K562 (cell line): ENCODE results near the gene SSR2. TPM values are rescaled to one million over a fixed set of nuclear protein-coding genes. Genes with fewer than 3 reads are reported as not detected.

Source experiments
- ATF1 ChIP-seq, 2 experiments: fragments of 450-650 bp in 1 of 2; IDR thresholded peaks; 2 replicates each; pipeline ENCODE4 v1.6.1; 2016; ENCODE audit warnings: missing compliant biosample characterization in 1 of 2, missing genetic modification characterization in 1 of 2
- BRF2 ChIP-seq: IDR thresholded peaks from 3 replicates; pipeline ENCODE4 v1.6.1; 2011; ENCODE audit warnings: borderline replicate concordance, mild to moderate bottlenecking; ENCODE audit not compliant: insufficient read length, insufficient read depth
- CLOCK ChIP-seq: fragments of 250-450 bp; sonication (Bioruptor Pico); IDR thresholded peaks from 2 replicates; pipeline ENCODE4 v1.4.0; 2020; ENCODE audit warnings: mild to moderate bottlenecking, moderate library complexity, borderline replicate concordance
- GATAD2B ChIP-seq: fragments of 450-650 bp; IDR thresholded peaks from 2 replicates; pipeline ENCODE4 v1.6.1; 2017; ENCODE audit warnings: mild to moderate bottlenecking, borderline replicate concordance
- HMGN3 ChIP-seq: IDR thresholded peaks from 2 replicates; pipeline ENCODE4 v1.6.1; 2011; ENCODE audit warnings: borderline replicate concordance, low read depth, mild to moderate bottlenecking, mixed read lengths, low read length; ENCODE audit not compliant: insufficient read length; ENCODE audit errors: extremely low read depth
- HNRNPK ChIP-seq: fragments of 200-400 bp; formaldehyde crosslinking; IDR thresholded peaks from one replicate; pipeline ENCODE4 v1.6.1; 2018; ENCODE audit warnings: mild to moderate bottlenecking, low read depth, low read length; ENCODE audit not compliant: poor library complexity, severe bottlenecking
- NCOA4 ChIP-seq: fragments of 450-650 bp; IDR thresholded peaks from 2 replicates; pipeline ENCODE4 v1.6.1; 2018; ENCODE audit warnings: mild to moderate bottlenecking; ENCODE audit not compliant: partially characterized antibody
- NFE2 ChIP-seq: IDR thresholded peaks from 2 replicates; pipeline ENCODE4 v1.6.1; 2014; ENCODE audit warnings: antibody characterized with exemption, low read depth
- POLR2AphosphoS5 ChIP-seq: IDR thresholded peaks from 2 replicates; pipeline ENCODE4 v1.6.1; 2011; ENCODE audit warnings: mild to moderate bottlenecking, low read depth, low read length, moderate library complexity; ENCODE audit not compliant: control insufficient read depth, insufficient read depth
- RHOXF2B ChIP-seq: fragments of 250-450 bp; sonication (Bioruptor Pico); conservative IDR thresholded peaks from 2 replicates; pipeline ENCODE4 v1.5.1; 2021
- RNF2 ChIP-seq: sonication (generic); IDR thresholded peaks from 2 replicates; pipeline ENCODE4 v1.6.1; 2016
- SIN3A ChIP-seq, 2 experiments: fragments of 150-350 bp in 1 of 2; IDR thresholded peaks; 2 replicates each; pipeline ENCODE4 v1.6.1; 2011 to 2016; ENCODE audit warnings: borderline replicate concordance in 2 of 2, low read depth in 2 of 2, low read length in 2 of 2, mild to moderate bottlenecking in 2 of 2, moderate library complexity in 2 of 2; ENCODE audit not compliant: control insufficient read depth in 1 of 2
- SRSF3 ChIP-seq: fragments of 200-400 bp; formaldehyde crosslinking; IDR thresholded peaks from 2 replicates; pipeline ENCODE4 v1.6.1; 2016; ENCODE audit warnings: mild to moderate bottlenecking, low read length, moderate library complexity; ENCODE audit not compliant: insufficient read depth
- SUPT5H ChIP-seq: fragments of 450-650 bp; IDR thresholded peaks from 2 replicates; pipeline ENCODE4 v1.6.1; 2016
- TAF1 ChIP-seq: IDR thresholded peaks from 2 replicates; pipeline ENCODE4 v1.6.1; 2011; ENCODE audit warnings: mild to moderate bottlenecking, low read length, moderate library complexity; ENCODE audit not compliant: insufficient read depth, control insufficient read depth, severe bottlenecking; ENCODE audit errors: extremely low read depth
- TAF9B ChIP-seq: fragments of 450-650 bp; IDR thresholded peaks from 2 replicates; pipeline ENCODE4 v1.6.1; 2018; ENCODE audit warnings: mild to moderate bottlenecking; ENCODE audit not compliant: partially characterized antibody
- ZEB2 ChIP-seq: fragments of 450-650 bp; IDR thresholded peaks from 2 replicates; pipeline ENCODE4 v1.6.1; 2016
- ZNF133 ChIP-seq: fragments of 250-450 bp; sonication (Bioruptor Pico); IDR thresholded peaks from 2 replicates; pipeline ENCODE4 v1.4.0; 2020; ENCODE audit warnings: mild to moderate bottlenecking
- ZNF280A ChIP-seq: fragments of 450-650 bp; IDR thresholded peaks from 2 replicates; pipeline ENCODE4 v1.6.1; 2018; ENCODE audit warnings: mild to moderate bottlenecking, low read depth; ENCODE audit not compliant: partially characterized antibody
- ZNF507 ChIP-seq: conservative IDR thresholded peaks from 2 replicates; pipeline ENCODE4 v1.6.1; 2017; ENCODE audit warnings: missing genetic modification characterization, missing compliant biosample characterization
- ZNF584 ChIP-seq: fragments of 200-800 bp; sonication (Bioruptor generic); IDR thresholded peaks from 2 replicates; pipeline ENCODE4 v1.6.1; 2016; ENCODE audit warnings: low read depth, mild to moderate bottlenecking, missing genetic modification characterization, missing compliant biosample characterization
- ZNF589 ChIP-seq: fragments of 200-800 bp; sonication (Bioruptor generic); IDR thresholded peaks from 2 replicates; pipeline ENCODE4 v1.6.1; 2016; ENCODE audit warnings: low read depth, missing genetic modification characterization, missing compliant biosample characterization
- ZNF699 ChIP-seq: fragments of 250-450 bp; sonication (Bioruptor Pico); IDR thresholded peaks from 2 replicates; pipeline ENCODE4 v1.8.0; 2021; ENCODE audit warnings: mild to moderate bottlenecking, moderate library complexity; ENCODE audit not compliant: insufficient replicate concordance
- polyA plus RNA-seq, 8 experiments: library from polyadenylated mRNA; depleted of rRNA in 4 of 8; stranded (reverse) in 5 of 8; unstranded in 3 of 8; fragments of >200 nt; fragmentation: Nextera tagmentation in 2 of 8; fragmentation: Illumina TruSeq in 1 of 8; extraction: Ambion mirVana in 2 of 8; extraction: Trizol in 1 of 8; gene quantifications; 2 replicates each; pipeline versions ENCODE4 v1.2.1 to v1.2.3, GENCODE V29; 2011 to 2014; ENCODE audit warnings: inconsistent platforms in 1 of 8, missing spikeins in 1 of 8
- total RNA-seq, 7 experiments: library from RNA; depleted of rRNA in 6 of 7; stranded (reverse); fragments of >200 nt in 6 of 7; fragmentation: Illumina TruSeq in 2 of 7; extraction: Trizol in 2 of 7; gene quantifications; 2 replicates each; pipeline versions ENCODE4 v1.2.1 to v1.2.3, GENCODE V29; 2011 to 2021; ENCODE audit warnings: low replicate concordance in 1 of 7

The SSR2 gene
- total and polyA plus RNA-seq, 9 of the 15 experiments (the other 6 are each of a cell fraction or from before 2014, with no cell fraction given), result 161 to 411 (median 240) TPM

- TF ChIP-seq SIN3A (IDR thresholded peaks at IDR 0.05; ENCODE audit: borderline replicate concordance in 2 of 2, control insufficient read depth in 1 of 2, low read depth in 2 of 2, low read length in 2 of 2) (peak; percentile 14 to 63; a peak in 2 of 4 replicates), RNF2 (peak; percentile 82), GATAD2B (no peak), ZNF699 (no peak), HMGN3 (peak; percentile 51), CLOCK (CRISPR knock-in tag) (no peak), ZNF589 (CRISPR knock-in tag) (no peak), RHOXF2B (CRISPR knock-in tag) (no peak), ZNF133 (CRISPR knock-in tag) (no peak), TAF9B (no peak), NFE2 (no peak), ATF1 (CRISPR knock-in tag; IDR thresholded peaks at IDR 0.05) (no peak), ATF1 (tag; IDR thresholded peaks at IDR 0.05) (no peak), SUPT5H (no peak), ZEB2 (no peak), SRSF3 (no peak), TAF1 (peak; percentile 29), HNRNPK (no peak), ZNF584 (CRISPR knock-in tag) (no peak), ZNF280A (no peak), ZNF507 (tag) (no peak), POLR2AphosphoS5 (peak; percentile 33; the same call in 1 of the 2 replicates), BRF2 (no peak), NCOA4 (no peak)
Measured at GRCh38 chr1:155976062-155976912, 44.5 kb downstream of the SSR2 start (continued).
